ENCODE results near the gene AFF3. TPM values are rescaled to one million over a fixed set of nuclear protein-coding genes. Genes with fewer than 3 reads are reported as not detected.

AFF3 gene
- total RNA-seq, 1 experiment from 2014 or later = 0.42 TPM

DNA sequence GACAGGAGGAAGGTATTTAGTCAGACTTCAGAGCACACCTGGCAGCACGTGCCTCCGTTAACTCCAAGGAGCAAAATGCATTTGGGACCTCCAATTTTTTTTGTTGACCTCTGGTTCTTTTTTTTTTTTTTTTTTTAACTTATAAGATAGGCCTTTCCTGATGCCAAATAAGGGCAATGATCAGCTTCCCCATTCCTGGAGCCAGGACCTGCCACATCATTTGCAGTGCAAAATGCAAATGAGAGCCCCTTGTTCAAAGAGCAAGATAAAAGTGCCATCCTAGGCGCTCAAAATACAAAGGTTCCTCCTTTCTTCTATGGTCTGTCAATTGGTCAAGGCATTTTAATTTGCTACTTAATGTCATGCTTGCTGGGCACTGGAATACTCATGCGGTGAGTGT, 519.4 kb downstream of the AFF3 start:
- TF ChIP-seq, protein P1, sequence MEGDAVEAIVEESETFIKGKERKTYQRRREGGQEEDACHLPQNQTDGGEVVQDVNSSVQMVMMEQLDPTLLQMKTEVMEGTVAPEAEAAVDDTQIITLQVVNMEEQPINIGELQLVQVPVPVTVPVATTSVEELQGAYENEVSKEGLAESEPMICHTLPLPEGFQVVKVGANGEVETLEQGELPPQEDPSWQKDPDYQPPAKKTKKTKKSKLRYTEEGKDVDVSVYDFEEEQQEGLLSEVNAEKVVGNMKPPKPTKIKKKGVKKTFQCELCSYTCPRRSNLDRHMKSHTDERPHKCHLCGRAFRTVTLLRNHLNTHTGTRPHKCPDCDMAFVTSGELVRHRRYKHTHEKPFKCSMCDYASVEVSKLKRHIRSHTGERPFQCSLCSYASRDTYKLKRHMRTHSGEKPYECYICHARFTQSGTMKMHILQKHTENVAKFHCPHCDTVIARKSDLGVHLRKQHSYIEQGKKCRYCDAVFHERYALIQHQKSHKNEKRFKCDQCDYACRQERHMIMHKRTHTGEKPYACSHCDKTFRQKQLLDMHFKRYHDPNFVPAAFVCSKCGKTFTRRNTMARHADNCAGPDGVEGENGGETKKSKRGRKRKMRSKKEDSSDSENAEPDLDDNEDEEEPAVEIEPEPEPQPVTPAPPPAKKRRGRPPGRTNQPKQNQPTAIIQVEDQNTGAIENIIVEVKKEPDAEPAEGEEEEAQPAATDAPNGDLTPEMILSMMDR (IDR thresholded peaks at IDR 0.05; ENCODE audit: unreplicated experiment) = no peak
- no peaks in the 10 kb centered on the region for H3K36me3 Mint-ChIP-seq (ENCODE audit: insufficient read depth, unreplicated experiment)
- no peak for DNase-seq (ENCODE audit: unreplicated experiment)
- BruUV-seq (replicated peaks) = no TSS peak
- no peak overlapping the region for H3K4me3 Mint-ChIP-seq (ENCODE audit: unreplicated experiment)
- intact Hi-C loops (cut with micrococcal nuclease) = no loop called here
- H3K27me3 Mint-ChIP-seq (ENCODE audit: insufficient read depth, unreplicated experiment) = no peaks in the 10 kb centered on the region
- ChIA-PET CTCF (no interaction called here), POLR2A (no interaction called here)
- H3K4me1 Mint-ChIP-seq (ENCODE audit: insufficient read depth, unreplicated experiment) = no peaks in the 10 kb centered on the region
- no peak overlapping the region for H3K27ac Mint-ChIP-seq (ENCODE audit: low read depth, unreplicated experiment)
- no peaks in the 10 kb centered on the region for H3K9me3 Mint-ChIP-seq (ENCODE audit: unreplicated experiment)

DNA sequence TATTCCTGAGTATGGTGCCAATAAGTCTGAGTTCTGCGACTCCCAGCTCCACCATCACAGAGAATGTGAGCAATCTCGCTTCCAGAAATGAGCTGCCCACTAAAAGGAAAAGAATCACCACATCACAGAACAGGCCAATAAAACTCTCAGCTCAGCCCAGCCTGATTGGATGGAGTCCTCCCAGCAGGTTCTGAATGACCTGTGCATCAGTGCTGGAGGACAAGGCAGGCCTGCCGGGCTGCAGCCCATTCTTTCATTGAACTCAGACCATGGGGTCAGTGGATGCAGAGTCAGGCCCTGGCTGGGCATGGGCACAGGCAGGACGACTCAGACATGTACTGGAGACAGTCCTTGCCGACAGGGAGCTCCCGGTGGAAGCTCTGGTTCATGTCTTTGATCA, 519.9 kb downstream of the AFF3 start:
- H3K27me3 Mint-ChIP-seq (ENCODE audit: insufficient read depth, unreplicated experiment) = no peaks in the 10 kb centered on the region
- intact Hi-C loops (cut with micrococcal nuclease) = no loop called here
- ChIA-PET POLR2A (interaction anchor here (0.6 to 1.1 kb wide), 2 partner anchors 9 to 175 kb away, joined by 3 read pairs; no protein-coding TSS in a partner anchor), CTCF (no interaction called here)
- no TSS peak for BruUV-seq (replicated peaks)
- no peak overlapping the region for H3K27ac Mint-ChIP-seq (ENCODE audit: low read depth, unreplicated experiment)
- H3K9me3 Mint-ChIP-seq (ENCODE audit: unreplicated experiment) = no peaks in the 10 kb centered on the region
- no peaks in the 10 kb centered on the region for H3K4me1 Mint-ChIP-seq (ENCODE audit: insufficient read depth, unreplicated experiment)
- H3K36me3 Mint-ChIP-seq (ENCODE audit: insufficient read depth, unreplicated experiment) = no peaks in the 10 kb centered on the region
- no peak overlapping the region for H3K4me3 Mint-ChIP-seq (ENCODE audit: unreplicated experiment)
- TF ChIP-seq, protein P1 (IDR thresholded peaks at IDR 0.05; ENCODE audit: unreplicated experiment) = no peak
- DNase-seq (ENCODE audit: unreplicated experiment) = no peak

DNA sequence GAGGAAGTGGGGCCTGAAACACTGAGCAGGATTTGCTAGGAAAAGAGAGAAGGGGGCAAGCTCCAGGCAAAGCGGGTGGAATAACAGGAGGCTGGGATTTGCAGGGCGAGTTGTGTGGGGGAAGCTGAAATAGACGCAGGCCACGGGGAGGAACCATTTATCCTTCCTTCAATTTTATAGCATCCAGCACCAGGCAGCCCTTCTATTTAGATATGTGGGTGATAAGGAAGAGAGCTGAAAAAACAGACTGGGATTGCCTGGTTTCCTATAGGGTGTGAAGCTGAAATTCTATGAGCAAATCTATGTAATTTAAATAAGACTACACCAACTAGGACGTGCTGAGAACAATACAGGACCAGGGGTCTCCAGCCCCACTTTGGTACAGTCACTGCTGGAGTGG, 520.6 kb downstream of the AFF3 start:
- no peak for DNase-seq (ENCODE audit: unreplicated experiment)
- CTCF ChIA-PET = no interaction called here
- TF ChIP-seq, protein P1 (IDR thresholded peaks at IDR 0.05; ENCODE audit: unreplicated experiment) = no peak
- no peaks in the 10 kb centered on the region for H3K27me3 Mint-ChIP-seq (ENCODE audit: insufficient read depth, unreplicated experiment)
- H3K36me3 Mint-ChIP-seq (ENCODE audit: insufficient read depth, unreplicated experiment) = no peaks in the 10 kb centered on the region
- BruUV-seq (replicated peaks) = no TSS peak
- POLR2A ChIA-PET = interaction anchor here (1.1 kb wide), 1 partner anchor 8 kb away, joined by 3 read pairs; no protein-coding TSS in a partner anchor
- no peaks in the 10 kb centered on the region for H3K4me1 Mint-ChIP-seq (ENCODE audit: insufficient read depth, unreplicated experiment)
- intact Hi-C loops (cut with micrococcal nuclease) = no loop called here
- no peak overlapping the region for H3K27ac Mint-ChIP-seq (ENCODE audit: low read depth, unreplicated experiment)
- H3K4me3 Mint-ChIP-seq (ENCODE audit: unreplicated experiment) = no peak overlapping the region
- no peaks in the 10 kb centered on the region for H3K9me3 Mint-ChIP-seq (ENCODE audit: unreplicated experiment)

DNA sequence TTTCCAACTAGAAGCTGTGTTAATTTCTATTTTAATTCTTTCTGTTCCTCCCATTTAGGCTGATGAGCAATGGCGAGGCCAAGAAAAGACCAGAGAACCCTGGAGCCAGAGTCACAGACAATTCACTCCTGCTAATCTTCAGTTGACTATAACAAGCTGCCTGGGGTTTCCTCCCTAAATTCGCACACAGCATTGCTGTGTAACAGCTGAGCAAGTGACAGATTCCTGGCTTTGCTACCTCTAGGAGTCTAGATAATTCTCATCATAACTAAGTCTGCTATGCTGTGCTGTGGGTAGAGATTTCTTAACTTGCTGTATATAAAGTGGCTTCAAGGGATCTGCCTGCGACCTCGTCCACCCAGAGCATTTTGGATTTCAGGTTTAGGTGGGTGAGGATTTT, 521.3 kb downstream of the AFF3 start:
- POLR2A ChIA-PET = no interaction called here
- H3K9me3 Mint-ChIP-seq (ENCODE audit: unreplicated experiment) = no peaks in the 10 kb centered on the region
- CTCF ChIA-PET = no interaction called here
- no peaks in the 10 kb centered on the region for H3K27me3 Mint-ChIP-seq (ENCODE audit: insufficient read depth, unreplicated experiment)
- no peaks in the 10 kb centered on the region for H3K36me3 Mint-ChIP-seq (ENCODE audit: insufficient read depth, unreplicated experiment)
- no peak overlapping the region for H3K4me3 Mint-ChIP-seq (ENCODE audit: unreplicated experiment)
- intact Hi-C loops (cut with micrococcal nuclease) = no loop called here
- no peak overlapping the region for H3K27ac Mint-ChIP-seq (ENCODE audit: low read depth, unreplicated experiment)
- TF ChIP-seq, protein P1 (IDR thresholded peaks at IDR 0.05; ENCODE audit: unreplicated experiment) = no peak
- H3K4me1 Mint-ChIP-seq (ENCODE audit: insufficient read depth, unreplicated experiment) = no peaks in the 10 kb centered on the region
- DNase-seq (ENCODE audit: unreplicated experiment) = no peak
- BruUV-seq (replicated peaks) = no TSS peak
